ENCODE results near the gene KBTBD2.
"Not testable (repeated sequence)": the region's sequence is repeated elsewhere in the genome, so short reads cannot be mapped to it uniquely, and the experiment has no call there.

Gene KBTBD2

GRCh38 chr7:32901629-32902028 lies 10.1 kb upstream of the KBTBD2 start:
- Histone ChIP-seq H3K27me3 (ENCODE audit: control insufficient read depth, insufficient read depth, low read length) (no peaks in the 10 kb centered on the region), H3K79me2 (no peaks in the 10 kb centered on the region), H2AFZ (no peak overlapping the region), H3K4me3 (ENCODE audit: low read depth, low read length) (no peak overlapping the region), H3K9me3 (ENCODE audit: control insufficient read depth, low read length) (no peaks in the 10 kb centered on the region), H3K36me3 (ENCODE audit: control insufficient read depth, insufficient read depth, low read length) (no peaks in the 10 kb centered on the region), H3K27ac (no peak overlapping the region), H3K9ac (no peak overlapping the region), H3K4me1 (no peaks in the 10 kb centered on the region), H3K4me2 (ENCODE audit: low read length) (no peak overlapping the region)
- no peak for TF ChIP-seq CTCF (IDR thresholded peaks at IDR 0.05)

GRCh38 chr7:32900433-32900995 lies 9.0 kb upstream of the KBTBD2 start:
- H3K9me3 ChIP-seq (ENCODE audit: control insufficient read depth, low read length): no peaks in the 10 kb centered on the region
- no peaks in the 10 kb centered on the region for H3K4me1 ChIP-seq
- no peaks in the 10 kb centered on the region for H3K36me3 ChIP-seq (ENCODE audit: control insufficient read depth, insufficient read depth, low read length)
- no peak overlapping the region for H3K4me3 ChIP-seq (ENCODE audit: low read depth, low read length)
- no peaks in the 10 kb centered on the region for H3K27me3 ChIP-seq (ENCODE audit: control insufficient read depth, insufficient read depth, low read length)
- no peak overlapping the region for H3K27ac ChIP-seq
- H2AFZ ChIP-seq: no peak overlapping the region
- H3K9ac ChIP-seq: no peak overlapping the region
- no peak for TF ChIP-seq CTCF (IDR thresholded peaks at IDR 0.05)
- no peak overlapping the region for H3K4me2 ChIP-seq (ENCODE audit: low read length)
- H3K79me2 ChIP-seq: no peaks in the 10 kb centered on the region

GRCh38 chr7:32897376-32897775 lies 5.8 kb upstream of the KBTBD2 start:
- not testable (repeated sequence) for H2AFZ ChIP-seq; H3K36me3 ChIP-seq (ENCODE audit: control insufficient read depth, insufficient read depth, low read length); H3K9me3 ChIP-seq (ENCODE audit: control insufficient read depth, low read length); H3K79me2 ChIP-seq; H3K27ac ChIP-seq; H3K4me2 ChIP-seq (ENCODE audit: low read length); H3K9ac ChIP-seq; H3K4me3 ChIP-seq (ENCODE audit: low read depth, low read length); H3K27me3 ChIP-seq (ENCODE audit: control insufficient read depth, insufficient read depth, low read length)
- H3K4me1 ChIP-seq: peaks cover 10% of the 10 kb centered on the region

- H3K9me3 ChIP-seq (ENCODE audit: control insufficient read depth, low read length): no peaks in the 10 kb centered on the region
- no peak overlapping the region for H3K4me2 ChIP-seq (ENCODE audit: low read length)
- H3K4me3 ChIP-seq (ENCODE audit: low read depth, low read length): no peak overlapping the region
- no peak overlapping the region for H2AFZ ChIP-seq
- no peaks in the 10 kb centered on the region for H3K36me3 ChIP-seq (ENCODE audit: control insufficient read depth, insufficient read depth, low read length)
- H3K79me2 ChIP-seq: no peaks in the 10 kb centered on the region
- H3K27me3 ChIP-seq (ENCODE audit: control insufficient read depth, insufficient read depth, low read length): no peaks in the 10 kb centered on the region
- no peak for TF ChIP-seq CTCF (IDR thresholded peaks at IDR 0.05)
- no peak overlapping the region for H3K27ac ChIP-seq
- H3K4me1 ChIP-seq: peaks cover 10% of the 10 kb centered on the region
- no peak overlapping the region for H3K9ac ChIP-seq
Observed at GRCh38 chr7:32896564-32897347, 5.2 kb upstream of the KBTBD2 start.

- no peak overlapping the region for H3K4me3 ChIP-seq (ENCODE audit: low read depth, low read length)
- H3K79me2 ChIP-seq: peaks cover 3% of the 10 kb centered on the region
- H3K27me3 ChIP-seq (ENCODE audit: control insufficient read depth, insufficient read depth, low read length): no peaks in the 10 kb centered on the region
- no peak overlapping the region for H3K4me2 ChIP-seq (ENCODE audit: low read length)
- no peaks in the 10 kb centered on the region for H3K36me3 ChIP-seq (ENCODE audit: control insufficient read depth, insufficient read depth, low read length)
- H3K9me3 ChIP-seq (ENCODE audit: control insufficient read depth, low read length): no peaks in the 10 kb centered on the region
- no peak for TF ChIP-seq CTCF (IDR thresholded peaks at IDR 0.05)
- peaks cover 10% of the 10 kb centered on the region for H3K4me1 ChIP-seq
- no peak overlapping the region for H2AFZ ChIP-seq
- no peak overlapping the region for H3K9ac ChIP-seq
- no peak overlapping the region for H3K27ac ChIP-seq
Observed at GRCh38 chr7:32894171-32894570, 2.6 kb upstream of the KBTBD2 start.

All from parathyroid adenoma (tissue), 2 donors.